ENCODE data around the gene ANGPTL4.
"Not testable (repeated sequence)": the region's sequence is repeated elsewhere in the genome, so short reads cannot be mapped to it uniquely, and the experiment has no call there.

ANGPTL4 gene

GRCh38 chr19:8366121-8366581 lies 2.2 kb downstream of the ANGPTL4 start:
- DNase-seq: no peak

GRCh38 chr19:8366961-8367326 lies 3.0 kb downstream of the ANGPTL4 start:
- no peak for DNase-seq

DNA sequence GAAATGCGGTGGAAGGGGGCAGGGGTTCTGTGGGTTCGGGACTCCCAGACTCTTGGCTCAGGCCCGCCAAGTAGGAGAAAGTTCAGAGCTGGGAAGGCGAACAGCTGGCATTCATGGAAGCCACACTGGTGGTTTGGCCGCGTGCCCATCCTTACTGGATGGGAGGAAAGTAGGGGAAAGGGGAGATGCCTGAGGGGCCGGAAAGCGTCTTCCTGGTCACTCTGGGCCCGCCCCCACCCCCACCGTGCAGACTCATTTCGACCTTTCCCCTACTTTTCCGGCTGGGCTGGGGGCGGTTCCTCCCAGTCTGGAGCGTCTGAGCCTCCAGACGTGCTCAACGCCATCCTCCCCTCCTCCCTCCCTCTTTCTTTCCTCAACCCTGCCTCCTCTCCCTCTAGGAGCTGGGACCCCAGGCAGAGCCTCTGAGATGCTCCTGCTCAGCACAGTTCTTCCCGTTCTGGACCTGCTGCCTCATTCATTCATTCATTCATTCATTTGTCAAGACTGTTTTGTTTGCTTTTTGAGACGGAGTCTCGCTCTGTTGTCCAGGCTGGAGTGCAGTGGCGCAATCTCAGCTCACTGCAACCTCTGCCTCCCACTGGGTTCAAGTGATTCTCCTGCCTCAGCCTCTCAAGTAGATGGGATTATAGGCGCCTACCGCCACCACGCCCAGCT lies 3.5 kb downstream of the ANGPTL4 start:
- DNase-seq: peak; percentile 72

DNA sequence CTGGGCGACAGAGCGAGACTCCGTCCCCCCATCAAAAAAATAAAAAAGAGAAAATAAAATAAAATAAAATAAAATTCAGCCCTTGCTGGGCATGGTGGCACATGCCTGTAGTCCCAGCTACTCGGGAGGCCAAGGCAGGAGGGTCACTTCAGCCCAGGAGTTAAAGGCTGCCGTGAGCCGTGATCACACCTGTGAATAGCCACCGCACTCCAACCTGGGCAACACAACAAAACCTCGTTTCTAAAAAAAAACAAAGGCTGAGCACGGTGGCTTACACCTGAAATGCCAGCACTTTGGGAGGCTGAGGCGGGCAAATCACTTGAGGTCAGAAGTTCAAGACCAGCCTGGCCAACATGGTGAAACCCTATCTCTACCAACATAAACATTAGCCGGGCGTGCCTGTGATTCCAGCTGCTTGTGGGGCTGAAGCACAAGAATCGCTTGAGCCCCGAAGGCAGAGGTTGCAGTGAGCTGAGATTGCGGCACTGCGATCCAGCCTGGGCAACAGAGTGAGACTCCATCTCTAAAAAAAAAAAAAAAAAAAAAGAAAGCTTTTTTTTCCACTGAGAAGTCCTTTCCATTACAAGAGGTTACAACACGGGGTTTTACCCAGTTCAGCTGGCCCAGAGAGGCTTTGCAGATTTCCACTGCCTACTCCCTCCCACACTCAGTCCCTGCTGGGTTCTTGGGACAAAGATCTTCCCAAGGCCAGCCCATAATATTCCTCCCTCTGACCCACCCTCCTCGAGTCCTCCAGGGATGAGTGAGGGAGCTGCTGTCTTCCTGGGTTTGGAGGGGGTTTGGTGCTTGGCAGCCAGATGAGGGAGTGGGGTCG lies 6.4 kb downstream of the ANGPTL4 start:
- DNase-seq: no peak

DNA sequence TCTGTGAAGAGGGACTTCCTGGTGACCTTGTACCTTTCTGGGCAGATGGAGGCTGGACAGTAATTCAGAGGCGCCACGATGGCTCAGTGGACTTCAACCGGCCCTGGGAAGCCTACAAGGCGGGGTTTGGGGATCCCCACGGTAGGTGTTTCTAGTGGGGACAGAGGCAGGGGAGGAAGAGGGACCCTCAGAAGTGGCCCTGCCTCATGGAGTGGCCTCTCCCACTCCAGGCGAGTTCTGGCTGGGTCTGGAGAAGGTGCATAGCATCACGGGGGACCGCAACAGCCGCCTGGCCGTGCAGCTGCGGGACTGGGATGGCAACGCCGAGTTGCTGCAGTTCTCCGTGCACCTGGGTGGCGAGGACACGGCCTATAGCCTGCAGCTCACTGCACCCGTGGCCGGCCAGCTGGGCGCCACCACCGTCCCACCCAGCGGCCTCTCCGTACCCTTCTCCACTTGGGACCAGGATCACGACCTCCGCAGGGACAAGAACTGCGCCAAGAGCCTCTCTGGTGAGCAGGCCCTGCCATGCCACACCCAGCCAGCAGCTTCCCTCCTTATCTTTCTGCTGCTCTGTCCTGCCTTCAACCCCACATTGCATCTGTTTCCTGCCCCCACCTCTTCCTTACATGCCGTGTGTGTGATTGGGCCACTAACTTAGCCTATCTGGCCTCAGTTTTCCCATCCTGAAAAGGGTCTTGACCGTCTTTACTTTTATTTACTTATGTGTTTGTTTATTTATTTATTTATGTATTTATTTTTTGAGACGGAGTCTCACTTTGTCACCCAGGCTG lies 7.3 kb downstream of the ANGPTL4 start:
- DNase-seq: no peak

- no peak for DNase-seq
Measured at GRCh38 chr19:8373867-8374813, 10.2 kb downstream of the ANGPTL4 start.

DNA sequence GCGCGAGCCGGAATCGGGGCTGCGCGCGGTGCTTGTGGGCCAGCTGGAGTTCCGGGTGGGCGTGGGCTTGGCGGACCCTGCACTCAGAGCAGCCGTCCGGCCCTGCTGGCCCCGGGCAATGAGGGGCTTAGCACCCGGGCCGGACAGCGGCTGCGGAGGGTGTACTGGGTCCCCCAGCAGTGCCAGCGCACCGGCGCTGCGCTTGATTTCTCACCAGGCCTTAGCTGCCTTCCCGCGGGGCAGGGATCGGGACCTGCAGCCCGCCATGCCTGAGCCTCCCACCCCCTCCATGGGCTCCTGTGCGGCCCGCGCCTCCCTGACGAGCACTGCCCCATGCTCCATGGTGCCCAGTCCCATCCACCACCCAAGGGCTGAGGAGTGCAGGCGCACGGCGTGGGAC lies 11.8 kb downstream of the ANGPTL4 start:
- DNase-seq: not testable (repeated sequence)

DNA sequence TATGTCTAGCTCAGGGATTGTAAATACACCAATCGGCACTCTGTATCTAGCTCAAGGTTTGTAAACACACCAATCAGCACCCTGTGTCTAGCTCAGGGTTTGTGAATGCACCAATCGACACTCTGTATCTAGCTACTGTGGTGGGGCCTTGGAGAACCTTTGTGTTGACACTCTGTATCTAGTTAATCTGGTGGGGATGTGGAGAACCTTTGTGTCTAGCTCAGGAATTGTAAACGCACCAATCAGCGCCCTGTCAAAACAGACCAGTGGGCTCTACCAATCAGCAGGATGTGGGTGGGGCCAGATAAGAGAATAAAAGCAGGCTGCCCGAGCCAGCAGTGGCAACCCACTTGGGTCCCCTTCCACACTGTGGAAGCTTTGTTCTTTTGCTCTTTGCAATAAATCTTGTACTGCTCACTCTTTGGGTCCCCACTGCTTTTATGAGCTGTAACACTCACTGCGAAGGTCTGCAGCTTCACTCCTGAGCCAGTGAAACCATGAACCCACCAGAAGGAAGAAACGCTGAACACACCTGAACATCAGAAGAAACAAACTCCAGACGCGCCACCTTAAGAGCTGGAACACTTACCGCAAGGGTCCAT lies 12.5 kb downstream of the ANGPTL4 start:
- not testable (repeated sequence) for DNase-seq

GRCh38 chr19:8377598-8377997 lies 13.6 kb downstream of the ANGPTL4 start:
- no peak for DNase-seq

DNA sequence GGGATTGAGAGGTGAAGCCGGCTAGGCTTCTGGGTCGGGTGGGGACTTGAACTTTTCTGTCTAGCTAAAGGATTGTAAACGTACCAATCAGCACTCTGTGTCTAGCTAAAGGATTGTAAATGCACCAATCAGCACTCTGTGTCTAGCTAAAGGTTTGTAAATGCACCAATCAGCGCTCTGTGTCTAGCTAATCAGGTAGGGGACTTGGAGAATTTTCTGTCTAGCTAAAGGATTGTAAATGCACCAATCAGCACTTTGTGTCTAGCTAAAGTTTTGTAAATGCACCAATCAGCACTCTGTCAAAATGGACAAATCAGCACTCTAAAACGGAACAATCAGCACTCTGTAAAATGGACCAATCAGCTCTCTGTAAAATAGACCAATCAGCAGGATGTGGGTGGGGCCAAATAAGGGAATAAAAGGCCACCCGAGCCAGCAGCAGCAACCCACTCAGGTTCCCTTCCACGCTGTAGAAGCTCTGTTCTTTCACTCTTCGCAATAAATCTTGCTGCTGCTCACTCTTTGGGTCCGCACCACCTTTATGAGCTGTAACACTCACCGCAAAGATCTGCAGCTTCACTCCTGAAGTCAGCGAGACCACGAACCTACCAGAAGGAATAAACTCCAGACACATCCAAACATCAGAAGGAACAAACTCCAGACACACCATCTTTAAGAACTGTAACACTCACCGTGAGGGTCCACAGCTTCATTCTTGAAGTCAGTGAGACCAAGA lies 15.4 kb downstream of the ANGPTL4 start:
- DNase-seq: not testable (repeated sequence)

GRCh38 chr19:8384569-8384968 lies 20.6 kb downstream of the ANGPTL4 start:
- DNase-seq: not testable (repeated sequence)

DNA sequence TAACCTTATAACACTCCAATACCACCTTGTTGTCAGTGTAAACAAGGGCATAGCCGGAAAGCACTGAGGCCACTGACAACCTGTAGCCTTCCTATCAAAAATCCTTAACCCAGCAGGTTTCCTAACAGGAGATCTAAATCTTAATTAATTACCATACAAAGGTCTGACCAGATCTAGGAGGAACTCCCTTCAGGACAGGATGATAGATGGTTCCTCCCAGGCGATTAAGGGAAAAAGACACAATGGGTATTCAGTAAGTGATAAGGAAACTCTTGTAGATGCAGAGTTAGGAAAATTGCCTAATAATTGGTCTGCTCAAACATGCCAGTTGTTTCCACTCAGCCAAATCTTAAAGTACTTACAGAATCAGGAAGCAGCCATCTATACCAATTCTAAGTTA lies 21.1 kb downstream of the ANGPTL4 start:
- DNase-seq: not testable (repeated sequence)

- DNase-seq: not testable (repeated sequence)
Measured at GRCh38 chr19:8385566-8385965, 21.6 kb downstream of the ANGPTL4 start.

DNA sequence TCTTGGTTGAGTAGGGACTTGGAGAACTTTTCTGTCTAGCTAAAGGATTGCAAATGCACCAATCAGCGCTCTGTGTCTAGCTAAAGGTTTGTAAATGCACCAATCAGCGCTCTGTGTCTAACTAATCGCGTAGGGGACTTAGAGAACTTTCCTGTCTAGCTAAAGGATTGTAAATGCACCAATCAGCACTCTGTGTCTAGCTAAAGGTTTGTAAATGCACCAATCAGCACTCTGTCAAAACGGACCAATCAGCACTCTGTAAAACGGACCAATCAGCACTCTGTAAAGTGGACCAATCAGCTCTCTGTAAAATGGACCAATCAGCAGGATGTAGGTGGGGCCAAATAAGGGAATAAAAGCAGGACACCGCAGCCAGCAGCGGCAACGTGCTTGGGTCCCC lies 22.5 kb downstream of the ANGPTL4 start:
- not testable (repeated sequence) for DNase-seq

DNA sequence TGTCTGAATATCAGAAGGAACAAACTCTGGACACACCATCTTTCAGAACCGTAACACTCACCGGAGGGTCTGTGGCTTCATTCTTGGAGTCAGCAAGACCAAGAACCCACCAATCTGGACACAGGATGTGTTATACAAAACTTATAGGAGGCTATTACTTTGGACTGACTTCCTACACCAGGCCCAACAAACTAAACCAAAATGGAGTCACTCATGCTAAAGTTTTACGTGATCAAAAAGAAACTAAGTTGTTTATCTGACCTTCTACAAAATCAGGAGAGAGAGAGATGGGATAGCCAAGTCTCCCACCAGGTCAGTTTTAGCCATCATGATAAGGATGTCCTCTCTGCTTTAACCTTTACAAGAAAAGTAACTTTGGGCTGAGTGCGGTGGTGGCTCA lies 23.0 kb downstream of the ANGPTL4 start:
- DNase-seq: no peak

DNA sequence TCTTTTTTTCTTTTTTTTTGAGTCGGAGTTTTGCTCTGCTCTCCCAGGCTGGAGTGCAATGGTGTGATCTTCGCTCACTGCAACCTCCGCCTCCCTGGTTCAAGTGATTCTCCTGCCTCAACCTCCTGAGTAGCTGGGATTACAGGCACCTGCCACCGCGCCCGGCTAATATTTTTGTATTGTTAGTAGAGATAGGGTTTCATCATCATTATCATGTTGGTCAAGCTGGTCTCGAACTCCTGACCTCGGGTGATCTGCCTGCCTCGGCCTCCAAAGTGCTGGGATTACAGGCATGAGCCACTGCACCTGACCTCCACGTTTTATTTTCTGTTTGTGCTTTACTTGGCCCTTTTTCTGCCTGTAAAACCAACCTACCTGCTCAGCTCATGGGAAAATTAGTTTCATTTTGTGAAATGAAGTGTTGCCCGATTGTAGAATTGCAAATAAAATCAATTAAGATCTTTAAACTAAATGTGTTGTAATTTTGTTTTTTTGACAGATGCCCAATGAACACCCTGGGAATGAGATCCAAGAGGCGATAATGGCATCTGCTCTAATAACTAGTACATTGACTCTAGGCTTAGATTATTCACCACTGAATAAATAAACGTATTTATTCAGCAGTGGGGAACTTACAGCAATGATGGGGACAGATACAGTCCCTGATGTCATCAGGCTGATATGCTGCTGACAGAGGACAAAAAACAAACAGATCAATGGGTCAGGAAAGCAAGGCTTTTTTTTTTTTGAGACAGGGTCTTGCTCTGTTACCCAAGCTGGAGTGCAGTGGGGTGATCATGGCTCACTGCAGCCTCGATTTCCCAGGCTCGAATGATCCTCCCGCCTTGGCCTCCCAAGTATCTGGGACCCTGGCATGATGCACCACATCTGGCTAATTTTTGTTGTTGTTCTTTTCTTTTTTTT lies 24.0 kb downstream of the ANGPTL4 start:
- DNase-seq: no peak

DNA sequence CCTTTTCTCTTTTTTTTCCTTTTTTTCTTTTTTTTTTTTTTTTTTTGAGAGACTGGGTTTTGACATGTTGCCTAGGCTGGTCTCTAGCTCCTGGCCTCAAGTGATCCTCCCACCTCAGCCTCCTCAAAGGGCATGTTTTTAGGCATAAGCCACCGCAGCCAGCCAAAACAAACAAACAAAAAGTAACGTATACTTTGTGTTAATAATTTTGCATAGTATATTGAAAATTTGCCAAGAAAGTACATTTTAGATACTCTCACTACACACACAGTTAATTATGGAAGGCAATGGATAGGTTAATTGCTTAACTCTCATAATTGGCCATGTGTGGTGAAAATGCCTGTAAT lies 24.6 kb downstream of the ANGPTL4 start:
- DNase-seq: no peak

DNA sequence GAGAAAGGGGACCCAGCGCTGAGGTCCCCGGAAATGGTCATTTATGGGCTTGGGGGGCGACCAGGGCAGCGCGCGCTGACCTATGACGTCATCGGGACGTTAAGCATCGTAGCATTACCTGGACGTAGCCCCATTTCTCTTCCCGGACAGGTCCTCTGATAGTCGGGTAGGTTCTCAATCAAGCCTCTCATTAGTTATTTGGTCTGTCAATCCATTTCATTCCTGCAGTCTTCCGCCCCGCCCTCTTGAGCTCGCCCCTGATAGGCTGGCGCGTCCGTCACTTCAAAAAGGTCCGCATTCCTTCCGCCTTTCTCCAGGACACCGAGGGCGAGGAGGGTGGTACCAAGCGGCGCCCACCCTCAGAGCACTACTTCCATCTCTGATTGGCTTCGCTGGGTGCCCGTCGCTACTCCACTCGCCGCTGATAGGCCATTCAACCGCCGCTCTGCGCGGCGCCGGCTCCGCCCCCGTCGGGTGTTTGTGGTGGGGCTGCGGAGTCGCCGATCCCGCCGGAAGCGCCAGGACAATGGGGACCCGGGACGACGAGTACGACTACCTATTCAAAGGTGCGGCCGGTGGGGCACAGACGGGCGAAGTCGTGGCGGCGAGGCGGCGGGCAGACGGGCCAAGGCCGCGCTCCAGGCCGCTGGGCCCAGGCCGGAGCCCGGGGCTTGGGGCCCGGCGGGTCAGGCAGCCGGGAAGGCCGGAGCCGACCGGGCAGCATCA lies 26.1 kb downstream of the ANGPTL4 start, which contains the start of gene RAB11B:
TSS of gene RAB11B (plus strand) at position 470 of the 726 bp plus-strand sequence. CDS start at position 527, 57 bp downstream.
- DNase-seq: peak; percentile 100

DNA sequence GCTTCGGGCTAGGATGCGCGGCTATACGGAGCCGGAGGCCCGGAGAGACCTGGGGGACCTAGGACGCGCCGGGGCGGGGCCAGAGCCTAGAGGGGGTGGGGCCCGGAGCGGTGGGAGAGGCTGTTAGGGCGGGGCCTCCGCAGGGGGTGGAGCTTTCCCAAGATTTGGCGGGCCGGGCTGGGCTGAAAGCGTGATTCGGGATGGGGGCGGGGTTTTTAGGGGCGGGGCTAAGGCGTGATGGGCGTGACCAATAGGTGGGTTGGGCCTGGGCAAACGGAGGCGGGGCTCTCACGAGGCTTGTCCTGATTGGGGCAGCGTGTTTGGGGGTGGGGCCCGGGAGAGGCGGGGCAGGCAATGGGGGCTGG lies 26.6 kb downstream of the ANGPTL4 start:
- DNase-seq: peak; percentile 88

Data from NCI-H1105 (cell line).